CD4-positive, alpha-beta T cell treated with Interleukin-17A for 1 hour (primary cell): ENCODE measurements around the gene GPR37L1.
"Not testable (repeated sequence)": the region's sequence is repeated elsewhere in the genome, so short reads cannot be mapped to it uniquely, and the experiment has no call there.

Experiments
- DNase-seq: peaks from one replicate; pipeline ENCODE4 v3.0.0-alpha.2; 2020

Gene GPR37L1

GRCh38 chr1:202158810-202159533 is 36.3 kb downstream of the GPR37L1 start:
- DNase-seq = no peak

- DNase-seq = peak; percentile 73
Measured at GRCh38 chr1:202159534-202160371, 37.0 kb downstream of the GPR37L1 start.

DNA sequence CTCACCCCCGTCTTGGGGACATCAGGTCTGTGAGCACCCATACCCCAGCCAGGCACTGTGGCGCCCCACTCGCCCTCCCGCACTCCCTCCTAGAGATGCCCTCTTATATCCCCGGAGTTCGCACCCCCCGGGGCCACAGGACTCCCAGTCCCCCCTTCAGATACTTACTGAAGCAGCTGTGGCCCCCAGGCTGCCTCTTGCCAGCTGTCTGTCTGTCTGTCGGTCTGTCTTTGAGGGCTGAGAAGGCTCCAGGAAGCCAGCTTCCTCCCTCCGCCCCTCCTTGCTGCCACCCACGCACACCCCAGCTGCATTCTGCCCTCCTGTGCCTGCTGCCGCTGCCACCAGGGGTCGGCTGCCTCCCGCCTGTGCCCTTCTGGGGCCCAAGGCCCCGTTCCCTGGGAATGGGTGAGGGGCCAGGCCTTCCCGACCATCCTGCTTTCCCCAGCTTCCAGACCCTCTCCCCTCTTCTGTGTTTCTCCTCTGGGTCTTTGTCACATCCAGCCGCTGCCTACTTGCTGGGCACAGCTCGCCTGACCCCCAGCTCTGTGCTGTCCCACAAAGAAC is 37.7 kb downstream of the GPR37L1 start, which contains the start of gene PTPN7:
TSS of gene PTPN7 (minus strand) at position 226 of the 564 bp plus-strand sequence. CDS start 1,200 bp downstream, outside the sequence.
- peak; percentile 82 for DNase-seq

GRCh38 chr1:202161151-202162046 is 38.7 kb downstream of the GPR37L1 start:
- DNase-seq = no peak

GRCh38 chr1:202162047-202162417 is 39.3 kb downstream of the GPR37L1 start:
- DNase-seq = peak; percentile 69

GRCh38 chr1:202162418-202163280 is 39.9 kb downstream of the GPR37L1 start:
- DNase-seq = peak; percentile 48

- no peak for DNase-seq
Measured at GRCh38 chr1:202163281-202164270, 40.9 kb downstream of the GPR37L1 start.

- DNase-seq = peak; percentile 86
Measured at GRCh38 chr1:202164271-202165037, 41.7 kb downstream of the GPR37L1 start.

- DNase-seq = no peak
Measured at GRCh38 chr1:202165267-202165941, 42.7 kb downstream of the GPR37L1 start.

GRCh38 chr1:202165942-202166843 is 43.5 kb downstream of the GPR37L1 start:
- DNase-seq = no peak

GRCh38 chr1:202167054-202167453 is 44.3 kb downstream of the GPR37L1 start:
- DNase-seq = not testable (repeated sequence)

- DNase-seq = no peak
Measured at GRCh38 chr1:202167708-202168415, 45.1 kb downstream of the GPR37L1 start.

- DNase-seq = no peak
Measured at GRCh38 chr1:202168861-202169260, 46.1 kb downstream of the GPR37L1 start.

GRCh38 chr1:202170726-202171125 is 48.0 kb downstream of the GPR37L1 start:
- DNase-seq = no peak

GRCh38 chr1:202171292-202172014 is 48.7 kb downstream of the GPR37L1 start:
- DNase-seq = no peak

DNA sequence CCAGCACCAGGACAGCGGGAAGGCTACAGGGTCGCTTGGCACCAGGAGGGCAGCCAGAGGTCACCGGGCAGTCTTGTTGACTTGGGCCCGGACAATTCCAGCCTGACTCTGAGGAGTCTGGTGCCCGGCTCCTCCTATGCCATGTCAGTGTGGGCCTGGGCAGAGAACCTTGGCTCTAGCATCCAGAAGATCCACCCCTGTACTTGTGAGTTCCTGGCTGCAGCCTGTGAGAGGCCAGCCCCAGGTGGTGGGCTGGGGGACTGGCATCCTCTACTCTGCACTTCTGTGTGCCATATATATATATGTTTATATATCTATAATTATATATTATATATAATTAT is 49.3 kb downstream of the GPR37L1 start:
- no peak for DNase-seq

DNA sequence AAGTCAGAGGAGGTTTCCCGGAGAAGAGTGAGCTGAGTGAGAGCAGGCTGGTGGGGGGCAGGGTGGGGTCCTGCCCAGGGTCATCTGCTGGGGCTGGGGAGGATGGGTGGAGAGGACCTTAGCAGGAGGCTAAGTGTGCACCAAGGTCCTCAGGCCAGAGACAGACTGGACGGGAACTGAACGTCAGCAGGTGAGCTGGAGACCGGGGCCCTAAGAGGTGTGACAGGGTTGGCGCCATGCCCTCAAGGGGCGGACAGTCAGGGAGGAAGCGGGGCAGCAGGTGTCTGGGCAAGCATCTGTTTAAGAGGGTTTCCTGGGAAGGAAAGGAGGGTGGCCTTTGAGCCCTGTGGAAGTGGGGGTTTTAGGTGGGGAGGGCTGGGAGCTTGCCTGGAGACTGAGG is 51.3 kb downstream of the GPR37L1 start:
- no peak for DNase-seq
